Stimulated activated CD8-positive, alpha-beta memory T cell treated with anti-CD3 and anti-CD28 coated beads, Interleukin-12 subunit alpha, Interleukin-12 subunit beta, amount 100 ng/mL, for 24 hours (primary cell): ENCODE data around the gene NECAB2.

Experiments used
- DNase-seq: peaks from one replicate; pipeline ENCODE4 v3.0.0-alpha.2; 2020; ENCODE audit errors: extremely low read depth

The NECAB2 gene

DNA sequence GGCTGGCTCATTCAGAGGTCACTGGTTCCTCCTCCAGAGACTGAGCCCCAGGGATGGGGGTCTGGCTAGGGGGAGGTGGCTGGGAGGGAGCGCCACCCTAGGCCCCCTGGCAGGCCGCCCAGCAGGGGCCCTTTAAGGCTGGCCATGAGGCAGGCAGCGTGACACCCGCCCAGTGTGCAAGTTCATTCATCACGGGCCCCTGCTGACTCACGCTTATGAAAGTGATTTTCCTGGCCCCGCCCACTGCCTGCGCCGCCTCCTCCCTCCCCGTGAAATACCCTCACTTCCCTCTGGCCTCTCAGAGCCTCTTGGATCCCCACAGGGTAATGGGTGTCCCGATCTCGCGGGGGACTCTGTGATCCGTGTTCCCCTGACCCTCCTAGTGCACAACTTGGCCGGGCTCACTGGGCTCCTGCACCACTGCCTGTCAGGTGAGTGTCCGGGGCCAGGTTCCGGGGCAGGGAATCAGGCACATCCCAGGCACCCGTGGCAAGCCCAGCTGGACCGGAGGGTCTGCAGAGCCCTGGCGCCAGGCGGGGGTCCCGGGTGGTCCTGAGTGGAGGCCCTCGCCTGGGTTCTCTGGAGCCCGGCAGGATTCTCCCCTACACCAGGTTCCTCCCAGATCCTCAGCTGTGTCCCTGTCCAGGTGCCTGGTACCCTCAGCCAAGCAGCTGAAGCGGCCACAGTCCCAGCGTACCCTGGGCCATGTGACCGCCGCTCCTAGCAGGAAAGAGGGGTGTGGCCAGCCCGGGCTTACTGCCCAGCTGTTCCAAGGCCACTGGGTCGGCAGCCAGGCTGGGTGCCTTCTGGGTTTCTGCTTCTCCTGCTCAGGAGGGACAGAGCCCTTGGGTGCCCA, 14.9 kb upstream of the NECAB2 start, which contains the start of gene OSGIN1:
Gene OSGIN1 (plus strand): TSS at position 301 of the 856 bp plus-strand sequence. CDS start 4,432 bp downstream, outside the sequence.
- DNase-seq, result peak; percentile 58

DNA sequence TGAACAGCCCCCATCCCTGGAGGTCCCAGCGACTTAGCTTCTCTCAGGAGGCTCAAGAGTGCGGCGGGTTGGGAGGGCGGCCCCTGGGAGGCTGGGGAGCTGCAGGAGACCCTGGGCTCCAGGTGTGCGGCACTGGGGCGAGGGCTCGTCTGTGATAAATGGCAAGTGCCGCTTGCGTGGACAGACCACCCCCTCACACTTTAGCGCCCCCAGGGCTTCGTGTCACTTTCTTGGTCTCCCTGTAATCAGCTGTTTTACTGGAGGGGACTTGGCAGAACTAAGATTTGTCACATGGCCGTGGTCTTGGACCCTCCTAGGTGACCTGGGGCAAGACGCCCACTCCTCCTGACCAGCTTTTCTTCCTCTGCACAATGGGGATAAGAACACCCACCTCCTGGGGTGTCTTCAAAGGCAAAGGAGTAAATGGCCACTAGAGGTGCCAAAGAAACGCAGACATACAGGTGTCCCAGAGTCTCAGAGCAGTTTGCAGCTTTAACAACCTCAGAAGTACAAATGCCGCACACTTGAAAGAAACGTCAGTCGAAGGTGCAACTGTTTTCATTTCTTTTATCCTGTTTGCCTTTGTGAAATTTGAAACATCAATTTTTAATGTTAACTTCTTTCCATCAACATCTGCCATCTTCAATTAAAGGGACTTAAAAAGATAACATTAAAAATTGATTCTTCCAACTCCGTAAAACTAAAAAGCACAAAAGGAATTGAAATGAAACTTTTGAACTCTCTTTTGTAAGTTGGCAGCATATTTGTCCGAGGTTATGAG, 14.1 kb upstream of the NECAB2 start:
- DNase-seq, result no peak

DNA sequence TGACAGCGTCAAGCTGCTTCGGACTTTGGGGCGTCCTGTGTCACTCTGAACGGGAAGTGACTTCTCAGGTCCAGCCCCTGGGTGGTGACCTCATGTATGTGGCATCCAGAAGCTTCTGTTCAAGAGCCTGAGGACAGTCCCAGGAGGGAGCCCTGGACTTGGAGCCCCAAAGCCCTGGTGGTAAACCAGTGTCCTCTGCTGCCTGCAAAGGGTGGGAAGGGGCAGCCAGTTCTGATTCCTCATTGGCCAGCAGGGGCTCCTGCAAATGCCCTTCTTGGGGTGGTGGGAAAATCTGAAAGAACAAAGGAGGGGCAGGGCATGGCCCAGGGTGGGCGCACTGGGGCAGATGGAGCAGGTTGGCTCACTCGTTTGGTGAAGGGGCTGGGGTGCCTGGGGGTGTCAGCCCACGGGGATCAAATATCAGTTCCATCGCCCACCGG, 13.4 kb upstream of the NECAB2 start:
- DNase-seq, result no peak

DNA sequence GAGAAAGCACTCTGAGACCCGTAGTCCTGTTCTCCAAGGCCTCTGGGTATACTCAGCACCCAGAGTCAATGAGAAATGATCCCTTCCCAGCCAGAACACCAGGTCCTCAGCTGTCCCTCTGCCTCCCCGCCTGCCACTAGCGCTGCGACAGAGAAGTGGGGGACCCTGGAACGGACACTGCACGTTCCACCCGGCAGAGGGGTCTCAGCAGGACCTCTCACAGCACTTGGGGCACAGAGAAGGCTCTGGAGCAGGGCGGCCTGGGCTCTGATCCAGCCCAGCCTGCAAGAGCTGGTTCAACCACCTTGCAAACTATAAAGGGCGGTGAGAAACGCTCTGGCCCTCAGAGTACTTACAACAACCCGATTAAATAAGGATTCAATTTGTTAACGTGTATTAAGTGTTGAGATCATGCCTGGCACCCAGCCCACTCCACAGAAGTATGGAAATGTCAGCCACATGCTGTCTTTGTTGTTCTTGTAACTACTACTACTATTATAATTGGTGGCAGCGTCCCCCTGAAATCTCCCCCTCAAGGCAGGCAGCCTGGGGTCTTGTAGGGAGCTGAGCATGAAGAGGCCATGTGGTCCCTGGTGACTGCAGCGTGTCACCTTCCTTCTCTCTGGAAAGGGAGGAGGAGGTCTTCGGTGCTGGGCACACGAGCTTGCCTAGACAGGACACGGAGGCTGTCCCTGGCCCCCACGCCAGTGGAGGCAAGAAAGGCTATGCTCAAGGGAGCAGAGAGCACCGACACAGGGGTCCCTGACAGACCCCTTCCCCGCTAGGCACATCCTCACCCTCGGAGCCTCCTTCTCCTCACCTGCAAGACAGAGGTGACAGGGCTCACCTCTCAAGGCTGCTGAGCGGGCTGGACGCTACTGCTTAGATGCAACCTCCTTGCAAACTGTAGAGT, 12.6 kb upstream of the NECAB2 start:
- DNase-seq, result no peak

DNA sequence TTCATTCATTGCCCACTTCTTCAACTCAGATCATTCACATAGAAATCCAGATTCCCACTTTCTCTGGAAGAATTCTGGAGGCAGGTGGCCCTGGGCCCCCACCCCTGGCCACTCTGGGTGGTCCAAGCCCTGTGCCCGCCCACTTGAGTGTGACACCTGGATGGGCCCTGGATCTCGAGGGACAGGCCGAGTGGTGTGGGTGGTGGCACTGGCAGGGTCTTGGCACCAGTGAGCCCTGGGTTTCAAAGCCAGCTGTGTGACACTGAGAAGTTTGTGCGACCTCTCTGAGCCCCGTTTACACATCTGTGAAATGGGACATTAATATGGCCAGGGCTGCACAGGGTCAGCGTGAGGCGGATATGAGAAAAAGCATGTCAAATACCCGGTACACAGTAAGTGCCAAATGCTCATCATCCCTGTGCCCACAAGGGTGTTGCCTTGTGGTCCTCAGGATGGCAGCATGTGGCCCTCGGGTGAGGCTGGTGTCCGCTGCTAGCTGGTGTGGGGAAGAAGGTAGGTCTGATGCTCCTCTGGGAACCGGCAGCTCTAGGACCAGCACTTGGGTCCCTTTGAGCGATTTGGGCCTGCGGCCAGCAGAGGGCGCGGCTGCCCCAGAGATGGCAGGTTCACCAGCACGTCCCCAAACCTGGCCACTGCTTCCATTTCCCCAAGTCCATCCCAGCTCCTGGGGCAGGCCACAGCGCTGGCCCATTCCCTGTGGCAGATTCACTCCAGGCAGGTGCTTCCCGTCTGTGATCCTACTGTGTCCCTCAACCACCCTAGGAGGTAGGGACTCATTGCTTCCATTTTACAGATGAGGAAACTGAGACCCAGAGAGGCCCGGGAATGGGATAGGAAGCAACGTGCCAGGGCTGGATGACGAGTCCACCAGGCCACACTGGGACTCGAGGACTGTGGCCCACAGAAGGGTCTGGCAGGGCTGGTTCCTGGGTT, 11.4 kb upstream of the NECAB2 start:
- DNase-seq, result peak; percentile 37

DNA sequence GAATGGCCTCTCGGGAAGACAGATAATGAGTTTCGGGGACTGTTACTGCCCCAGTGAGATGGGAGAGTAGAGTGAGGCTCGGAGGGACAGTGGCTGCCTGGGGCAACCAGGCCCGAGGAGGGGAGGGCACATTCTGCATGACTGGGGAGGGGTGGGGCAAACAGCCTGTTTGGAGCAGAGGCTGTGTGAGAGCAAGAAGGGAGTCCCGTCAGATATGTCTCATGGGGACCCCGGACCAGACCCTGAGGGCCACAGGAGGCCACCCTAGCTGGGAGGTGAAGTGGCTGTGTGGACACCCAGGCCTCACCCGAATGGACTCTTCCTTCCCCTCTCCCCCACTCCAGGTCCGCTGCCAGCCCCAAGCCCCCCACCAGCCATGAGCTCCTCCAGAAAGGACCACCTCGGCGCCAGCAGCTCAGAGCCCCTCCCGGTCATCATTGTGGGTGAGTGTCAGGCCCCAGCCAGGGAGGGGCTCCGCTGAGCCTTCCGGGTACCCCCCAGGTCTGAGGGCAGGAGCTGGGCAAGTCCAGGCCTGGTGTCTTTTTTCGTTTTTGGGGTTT, 10.7 kb upstream of the NECAB2 start:
- DNase-seq, result no peak

DNA sequence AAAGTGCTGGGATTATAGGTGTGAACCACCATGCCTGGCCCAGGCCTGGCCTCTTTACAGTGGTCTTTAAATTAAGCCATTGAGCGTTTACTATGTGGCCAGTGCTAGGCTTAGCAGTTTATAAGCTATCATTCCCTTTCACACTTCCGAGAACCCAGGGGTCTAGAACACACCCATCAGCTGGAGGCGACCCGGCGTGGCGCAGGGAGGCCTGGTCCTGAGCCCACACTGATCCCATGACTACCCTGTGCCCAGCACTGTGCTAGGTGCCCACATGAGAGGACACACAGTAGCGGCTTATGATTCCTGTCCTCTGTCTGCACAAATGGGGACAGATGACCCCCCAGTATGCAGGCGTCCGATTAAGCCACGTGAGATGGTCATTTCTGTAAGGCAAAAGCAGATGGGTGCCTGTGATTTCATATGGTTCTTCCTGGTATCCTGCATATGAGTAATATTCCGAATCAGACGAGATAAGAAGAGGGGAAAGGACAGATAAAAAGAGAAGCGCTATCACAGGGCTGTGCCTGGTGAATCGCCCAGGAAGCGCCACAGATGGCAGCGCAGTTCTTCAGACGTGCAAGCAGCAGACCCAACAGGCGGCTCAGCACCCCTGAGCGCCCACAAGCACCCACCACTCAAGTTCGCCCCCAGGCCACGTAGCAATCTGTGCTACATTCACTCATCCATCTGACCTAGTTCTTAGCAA, 9.8 kb upstream of the NECAB2 start:
- no peak for DNase-seq

DNA sequence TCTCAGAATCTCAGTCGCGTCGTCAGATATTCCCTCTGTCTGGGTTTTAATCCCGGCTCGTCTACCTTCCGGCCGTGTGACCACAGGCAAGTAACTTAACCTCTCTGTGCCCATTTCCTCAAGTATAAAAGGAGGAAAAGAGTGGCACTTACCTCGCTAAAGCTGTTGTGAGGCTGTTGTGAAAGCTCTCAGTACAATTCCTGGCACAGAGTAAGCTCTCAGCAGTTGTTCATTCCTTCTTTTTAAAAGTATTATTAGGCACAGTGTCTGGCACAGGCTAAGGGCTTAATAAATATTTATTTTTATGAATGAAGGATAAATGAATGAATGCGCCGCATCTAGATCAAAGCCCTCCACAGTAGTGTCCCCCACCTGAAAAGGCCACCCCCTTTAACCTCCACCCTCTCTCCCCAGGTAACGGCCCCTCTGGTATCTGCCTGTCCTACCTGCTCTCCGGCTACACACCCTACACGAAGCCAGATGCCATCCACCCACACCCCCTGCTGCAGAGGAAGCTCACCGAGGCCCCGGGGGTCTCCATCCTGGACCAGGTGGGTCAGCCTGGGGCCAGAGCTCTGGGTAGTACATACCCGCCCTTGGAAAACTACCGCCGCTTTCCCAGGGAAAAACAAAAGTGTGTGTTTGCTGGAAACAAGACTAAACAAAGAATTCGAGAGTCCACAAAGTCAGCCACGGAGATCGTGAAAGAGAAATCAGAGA, 9.0 kb upstream of the NECAB2 start:
- DNase-seq, result no peak

DNA sequence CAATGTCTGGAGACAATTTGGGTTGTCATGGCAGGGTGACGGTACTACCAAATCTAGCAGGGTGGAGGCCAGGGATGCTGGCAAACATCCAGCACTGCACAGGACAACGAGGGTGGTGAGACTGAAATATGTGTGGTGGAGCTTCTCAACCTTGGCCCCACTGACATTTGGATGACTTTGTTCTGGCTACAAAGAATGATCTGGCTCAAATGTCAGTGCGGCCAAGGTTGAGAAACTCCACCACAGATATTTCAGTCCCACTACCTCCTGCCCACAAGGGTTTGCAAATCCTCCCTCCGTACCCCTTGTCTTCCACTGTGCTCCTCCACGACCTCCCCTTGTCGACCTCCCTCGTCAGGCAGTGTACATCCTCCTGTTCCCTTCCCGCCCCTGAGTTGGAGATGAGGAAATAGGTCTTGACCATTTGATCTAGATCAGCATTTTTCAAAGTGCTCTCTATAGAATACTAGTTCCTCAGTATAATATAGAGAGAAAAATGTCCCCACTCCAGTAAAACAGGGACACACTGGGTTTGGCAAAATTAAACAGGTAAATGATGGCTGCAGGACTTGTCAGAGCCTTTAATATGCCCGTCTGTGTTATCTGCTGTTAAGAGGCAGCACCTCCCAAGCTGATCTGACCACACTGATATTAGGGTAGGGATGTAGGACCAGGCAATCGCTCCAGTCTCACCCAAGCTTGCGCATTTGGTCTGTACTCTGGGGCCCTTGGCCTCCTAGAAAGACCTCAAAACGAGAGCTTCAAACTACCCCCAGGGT, 8.2 kb upstream of the NECAB2 start:
- DNase-seq, result no peak

DNA sequence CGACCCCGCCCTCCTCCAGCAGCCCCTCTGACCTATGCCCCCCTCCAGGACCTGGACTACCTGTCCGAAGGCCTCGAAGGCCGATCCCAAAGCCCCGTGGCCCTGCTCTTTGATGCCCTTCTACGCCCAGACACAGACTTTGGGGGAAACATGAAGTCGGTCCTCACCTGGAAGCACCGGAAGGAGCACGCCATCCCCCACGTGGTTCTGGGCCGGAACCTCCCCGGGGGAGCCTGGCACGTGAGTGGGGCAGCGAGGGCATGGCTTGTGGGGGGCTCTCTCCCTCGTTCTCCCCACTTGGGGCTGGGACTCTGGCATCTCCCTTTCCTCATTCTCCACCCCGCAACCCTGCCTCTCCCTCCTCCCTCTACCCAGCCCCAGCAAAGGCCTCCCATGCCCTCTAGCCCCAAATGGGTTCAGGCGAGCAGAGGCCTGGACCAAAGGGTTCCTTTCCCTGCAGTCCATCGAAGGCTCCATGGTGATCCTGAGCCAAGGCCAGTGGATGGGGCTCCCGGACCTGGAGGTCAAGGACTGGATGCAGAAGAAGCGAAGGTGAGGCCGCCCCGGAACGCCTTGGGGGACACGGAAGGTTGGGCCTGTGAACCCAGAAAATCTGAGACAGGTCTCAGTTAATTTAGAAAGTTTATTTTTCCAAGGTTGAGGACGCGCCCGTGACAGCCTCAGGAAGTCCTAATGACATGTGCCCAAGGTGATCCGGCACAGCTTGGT, 7.4 kb upstream of the NECAB2 start:
- DNase-seq, result no peak

DNA sequence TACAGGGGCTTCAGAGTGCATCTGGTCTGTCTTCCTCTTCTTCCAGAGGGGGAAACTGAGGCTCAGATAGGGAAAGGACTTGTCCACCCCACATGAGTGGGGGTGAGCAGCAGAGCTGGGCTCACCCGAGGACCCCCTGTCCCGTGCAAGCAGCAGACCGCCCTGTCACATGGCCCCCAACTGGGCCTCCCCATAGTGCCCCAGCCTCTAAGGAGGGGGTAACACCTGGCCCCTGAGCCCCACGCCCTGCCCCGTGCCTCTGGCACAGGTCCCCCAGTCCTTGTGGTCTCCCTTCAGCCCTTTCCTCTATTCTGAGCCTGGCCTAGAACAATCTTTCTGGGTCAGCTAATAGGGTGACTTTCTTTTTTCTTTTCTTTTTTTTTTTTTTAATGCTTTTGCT, 6.5 kb upstream of the NECAB2 start:
- DNase-seq, result no peak

DNA sequence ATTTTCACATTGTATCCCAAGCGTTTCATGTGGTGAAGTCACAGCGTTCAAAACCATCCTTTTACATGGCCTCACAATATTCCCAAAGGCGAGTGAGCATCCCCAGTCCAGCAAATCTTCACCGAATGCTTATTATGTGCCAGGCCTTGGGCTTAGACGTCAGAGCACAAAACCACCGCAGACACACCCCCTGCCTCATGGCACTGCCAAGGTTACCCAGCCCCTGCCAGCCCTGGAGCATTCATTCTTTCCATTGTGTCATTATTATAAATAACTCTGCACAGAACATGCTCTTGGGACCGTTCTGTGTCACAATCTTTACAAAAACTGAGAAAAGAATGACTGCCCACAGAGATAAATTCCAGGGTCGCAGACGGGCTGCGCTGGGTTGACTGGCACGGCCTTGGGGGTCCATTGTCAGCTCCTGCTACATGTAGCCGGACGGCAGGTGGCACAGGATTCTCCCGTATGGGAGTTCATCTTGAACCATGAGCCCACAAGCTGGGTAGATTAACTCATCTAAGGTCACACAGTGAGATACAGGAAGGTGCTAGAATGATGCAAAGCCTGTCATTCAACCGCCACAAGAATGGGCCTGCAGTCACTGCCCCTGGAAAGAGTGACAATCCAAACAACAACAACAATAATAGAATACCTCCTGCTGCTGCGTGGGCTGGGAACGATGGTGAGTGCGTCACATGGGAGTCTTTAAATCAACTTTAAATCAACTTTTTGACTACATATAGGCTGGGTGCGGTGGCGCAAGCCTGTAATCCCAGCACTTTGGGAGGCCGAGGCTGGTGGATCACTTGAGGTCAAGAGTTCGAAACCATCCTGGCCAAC, 4.5 kb upstream of the NECAB2 start:
- no peak for DNase-seq

DNA sequence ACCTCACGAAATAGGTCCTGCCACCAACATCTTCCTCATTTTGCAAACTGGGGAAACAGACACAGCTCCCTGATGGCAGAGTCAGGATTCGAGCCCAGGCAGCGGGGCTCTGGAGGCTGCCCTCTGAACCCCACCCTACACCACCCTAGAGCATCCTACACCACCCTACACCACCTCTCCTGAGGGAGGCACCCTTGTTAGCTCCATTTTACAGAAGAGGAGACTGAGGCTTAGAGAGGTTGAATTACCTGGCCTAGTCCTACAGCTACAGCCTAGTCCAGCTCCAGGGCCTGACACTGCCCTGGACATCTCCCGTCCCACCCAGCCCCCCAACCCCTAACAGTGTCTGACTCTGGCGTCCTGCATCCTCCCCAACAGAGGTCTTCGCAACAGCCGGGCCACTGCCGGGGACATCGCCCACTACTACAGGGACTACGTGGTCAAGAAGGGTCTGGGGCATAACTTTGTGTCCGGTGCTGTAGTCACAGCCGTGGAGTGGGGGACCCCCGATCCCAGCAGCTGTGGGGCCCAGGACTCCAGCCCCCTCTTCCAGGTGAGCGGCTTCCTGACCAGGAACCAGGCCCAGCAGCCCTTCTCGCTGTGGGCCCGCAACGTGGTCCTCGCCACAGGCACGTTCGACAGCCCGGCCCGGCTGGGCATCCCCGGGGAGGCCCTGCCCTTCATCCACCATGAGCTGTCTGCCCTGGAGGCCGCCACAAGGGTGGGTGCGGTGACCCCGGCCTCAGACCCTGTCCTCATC, 3.2 kb upstream of the NECAB2 start:
- no peak for DNase-seq

DNA sequence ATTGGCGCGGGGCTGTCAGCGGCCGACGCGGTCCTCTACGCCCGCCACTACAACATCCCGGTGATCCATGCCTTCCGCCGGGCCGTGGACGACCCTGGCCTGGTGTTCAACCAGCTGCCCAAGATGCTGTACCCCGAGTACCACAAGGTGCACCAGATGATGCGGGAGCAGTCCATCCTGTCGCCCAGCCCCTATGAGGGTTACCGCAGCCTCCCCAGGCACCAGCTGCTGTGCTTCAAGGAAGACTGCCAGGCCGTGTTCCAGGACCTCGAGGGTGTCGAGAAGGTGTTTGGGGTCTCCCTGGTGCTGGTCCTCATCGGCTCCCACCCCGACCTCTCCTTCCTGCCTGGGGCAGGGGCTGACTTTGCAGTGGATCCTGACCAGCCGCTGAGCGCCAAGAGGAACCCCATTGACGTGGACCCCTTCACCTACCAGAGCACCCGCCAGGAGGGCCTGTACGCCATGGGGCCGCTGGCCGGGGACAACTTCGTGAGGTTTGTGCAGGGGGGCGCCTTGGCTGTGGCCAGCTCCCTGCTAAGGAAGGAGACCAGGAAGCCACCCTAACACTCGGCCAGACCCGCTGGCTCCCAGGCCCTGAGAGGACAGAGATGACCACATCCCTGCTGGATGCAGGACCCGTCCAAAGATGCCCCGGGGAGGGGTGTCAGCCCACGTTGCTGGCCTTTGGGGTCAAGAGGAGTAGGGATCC, 2.4 kb upstream of the NECAB2 start:
- DNase-seq, result no peak

DNA sequence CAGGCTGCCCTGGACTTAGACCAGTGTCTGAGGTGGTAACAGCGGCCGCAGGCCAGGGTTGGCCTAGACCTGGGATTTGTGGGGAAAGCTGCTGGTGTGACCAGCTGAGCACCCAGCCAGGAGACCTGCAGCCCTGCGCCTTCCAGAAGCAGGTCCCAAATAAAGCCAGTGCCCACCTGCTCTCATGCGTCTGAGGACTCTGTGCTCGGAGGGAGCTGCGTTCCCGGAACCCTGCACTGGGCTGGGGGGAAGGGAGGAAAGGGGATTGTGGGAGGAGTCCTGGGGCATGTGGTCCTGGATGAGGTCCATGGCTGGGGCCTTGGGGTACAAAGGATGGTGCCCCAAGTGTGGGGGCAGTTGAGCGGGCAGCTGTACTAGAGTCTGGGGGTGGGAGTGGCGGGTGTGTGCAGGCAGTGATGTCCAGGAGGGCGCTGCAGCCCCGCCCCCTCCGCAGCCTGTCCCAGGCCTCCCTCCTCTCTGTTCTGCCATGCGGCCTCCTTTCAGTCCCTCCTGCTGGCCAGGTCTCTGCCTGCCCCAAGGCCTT, 1.8 kb upstream of the NECAB2 start:
- DNase-seq, result no peak
